H1 (cell line): ENCODE data around the gene TRIM24. TPM values are rescaled to one million over a fixed set of nuclear protein-coding genes. Genes with fewer than 3 reads are reported as not detected.

ENCODE experiments used
- CTCF ChIA-PET: fragments of 300-600 bp; sonication (Branson Sonifier 250); formaldehyde crosslinking; loops from one replicate; lab custom pipeline; 2021; ENCODE audit not compliant: partially characterized antibody; lab: Charles Lee
- POLR2A ChIA-PET: fragments of 300-600 bp; sonication (Branson Sonifier 250); formaldehyde crosslinking; loops from one replicate; lab custom pipeline; 2021; ENCODE audit warnings: inconsistent platforms; ENCODE audit not compliant: partially characterized antibody; lab: Charles Lee
- DNase-seq, 2 experiments: peaks; one replicate each; pipeline versions ENCODE4 v3.0.0 to v3.0.0-alpha.2; 2010 to 2022; ENCODE audit warnings: low spot score in 2 of 2, low read depth in 1 of 2, mixed read lengths in 1 of 2
- FAIRE-seq: peaks from 2 replicates; lab custom pipeline; 2011; peaks lifted over from hg19 to GRCh38; lab: Jason Lieb, UNC
- H2AFZ ChIP-seq: 2 replicates; pipeline ENCODE4 v1.8.1; 2012; ENCODE audit warnings: low read length, inconsistent platforms
- H2AK5ac ChIP-seq: 2 replicates; pipeline ENCODE4 v1.6.1; 2013; ENCODE audit warnings: low read depth, low read length
- H2BK120ac ChIP-seq: replicated peaks from 2 replicates; pipeline ENCODE3; 2013; ENCODE audit warnings: low read depth, low read length, inconsistent platforms
- H2BK12ac ChIP-seq: 2 replicates; pipeline ENCODE4 v1.6.1; 2013; ENCODE audit warnings: low read depth, low read length
- H2BK15ac ChIP-seq: 2 replicates; pipeline ENCODE4 v1.6.1; 2013; ENCODE audit warnings: low read length
- H2BK20ac ChIP-seq: 2 replicates; pipeline ENCODE4 v1.6.1; 2013; ENCODE audit warnings: low read length
- H2BK5ac ChIP-seq: 2 replicates; pipeline ENCODE4 v1.6.1; 2013; ENCODE audit warnings: low read depth, low read length
- H3K14ac ChIP-seq: 2 replicates; pipeline ENCODE4 v1.6.1; 2013; ENCODE audit warnings: inconsistent platforms; ENCODE audit not compliant: insufficient read length
- H3K18ac ChIP-seq: 2 replicates; pipeline ENCODE4 v1.6.1; 2013; ENCODE audit warnings: low read length; ENCODE audit errors: extremely low read depth
- H3K23ac ChIP-seq: 2 replicates; pipeline ENCODE4 v1.6.1; 2013; ENCODE audit warnings: inconsistent platforms; ENCODE audit not compliant: insufficient read length
- H3K23me2 ChIP-seq: 2 replicates; pipeline ENCODE4 v1.6.1; 2013; ENCODE audit warnings: low read depth, low read length
- H3K27ac ChIP-seq: 2 replicates; pipeline ENCODE4 v1.6.1; 2011; ENCODE audit warnings: low read depth, low read length, inconsistent platforms
- H3K27me3 ChIP-seq, 4 experiments: replicated peaks in 1 of 4; 1 replicate in 1 of 4; 2 replicates in 3 of 4; pipeline versions ENCODE4 v1.6.1 to v1.8.1; 2011 to 2013; ENCODE audit warnings: low read length in 3 of 4, mild to moderate bottlenecking in 3 of 4, inconsistent platforms in 2 of 4, mixed read lengths in 2 of 4, moderate library complexity in 1 of 4; ENCODE audit not compliant: control insufficient read depth in 3 of 4, insufficient read depth in 3 of 4; ENCODE audit errors: extremely low read depth in 1 of 4
- H3K36me3 ChIP-seq, 4 experiments: 2 replicates each; pipeline versions ENCODE4 v1.6.1 to v1.8.1; 2011 to 2013; ENCODE audit warnings: mild to moderate bottlenecking in 4 of 4, low read length in 3 of 4, moderate library complexity in 2 of 4, control low read depth in 1 of 4, inconsistent platforms in 1 of 4; ENCODE audit not compliant: insufficient read depth in 4 of 4, control insufficient read depth in 2 of 4
- H3K4ac ChIP-seq: replicated peaks from 2 replicates; pipeline ENCODE3; 2013; ENCODE audit warnings: low read length, low read depth, mixed read lengths, inconsistent platforms; ENCODE audit not compliant: insufficient read length
- H3K4me1 ChIP-seq, 4 experiments: replicated peaks in 1 of 4; 1 replicate in 1 of 4; 2 replicates in 3 of 4; pipeline versions ENCODE4 v1.6.1 to v1.8.1; 2011 to 2013; ENCODE audit warnings: low read length in 3 of 4, inconsistent platforms in 2 of 4, mixed read lengths in 1 of 4; ENCODE audit not compliant: insufficient read depth in 4 of 4, control insufficient read depth in 3 of 4
- H3K4me2 ChIP-seq, 2 experiments: 2 replicates each; pipeline versions ENCODE4 v1.6.1 to v1.8.1; 2011 to 2013; ENCODE audit warnings: low read depth in 2 of 2, low read length in 2 of 2, control low read depth in 1 of 2, inconsistent platforms in 1 of 2, mild to moderate bottlenecking in 1 of 2; ENCODE audit not compliant: insufficient read depth in 1 of 2
- H3K4me3 ChIP-seq, 4 experiments: fragments of 200-600, 300-600 bp in 1 of 4; sonication (generic), shearing (Covaris generic), sonication (Bioruptor Twin) in 1 of 4; 2 replicates each; pipeline versions ENCODE4 v1.5.1 to v1.8.1; 2011 to 2016; ENCODE audit warnings: low read length in 4 of 4, low read depth in 3 of 4, control low read depth in 2 of 4, inconsistent platforms in 2 of 4, mild to moderate bottlenecking in 2 of 4, mixed read lengths in 1 of 4, moderate library complexity in 1 of 4; ENCODE audit not compliant: insufficient read depth in 2 of 4; ENCODE audit errors: extremely low read depth in 1 of 4
- H3K56ac ChIP-seq: replicated peaks from 2 replicates; pipeline ENCODE3; 2013; ENCODE audit warnings: low read depth, mild to moderate bottlenecking, mixed read lengths, low read length, inconsistent platforms; ENCODE audit not compliant: insufficient read length
- H3K79me1 ChIP-seq: 2 replicates; pipeline ENCODE4 v1.6.1; 2013; ENCODE audit warnings: low read depth, low read length, control low read depth
- H3K79me2 ChIP-seq, 2 experiments: 2 replicates each; pipeline versions ENCODE4 v1.6.1 to v1.8.1; 2012 to 2013; ENCODE audit warnings: low read length in 2 of 2, mild to moderate bottlenecking in 2 of 2, inconsistent platforms in 1 of 2; ENCODE audit not compliant: insufficient read depth in 2 of 2, control insufficient read depth in 1 of 2
- H3K9ac ChIP-seq, 4 experiments: replicated peaks in 1 of 4; 1 replicate in 1 of 4; 2 replicates in 3 of 4; pipeline versions ENCODE4 v1.6.1 to v1.8.1; 2011 to 2013; ENCODE audit warnings: low read depth in 3 of 4, low read length in 3 of 4, control low read depth in 2 of 4, mild to moderate bottlenecking in 2 of 4, moderate library complexity in 2 of 4, inconsistent platforms in 1 of 4; ENCODE audit errors: extremely low read depth in 1 of 4
- H3K9me3 ChIP-seq, 2 experiments: 2 replicates each; pipeline versions ENCODE4 v1.6.1 to v1.8.1; 2012 to 2013; ENCODE audit warnings: mild to moderate bottlenecking in 2 of 2, moderate library complexity in 2 of 2, control low read depth in 1 of 2, inconsistent platforms in 1 of 2, low read depth in 1 of 2, low read length in 1 of 2, mixed read lengths in 1 of 2; ENCODE audit not compliant: insufficient read depth in 2 of 2
- H4K20me1 ChIP-seq, 2 experiments: replicated peaks in 1 of 2; 2 replicates each; pipeline versions ENCODE3 to v1.8.1; 2011 to 2013; ENCODE audit warnings: inconsistent platforms in 2 of 2, low read length in 2 of 2, mild to moderate bottlenecking in 1 of 2; ENCODE audit not compliant: insufficient read depth in 2 of 2, control insufficient read depth in 1 of 2
- H4K5ac ChIP-seq: 2 replicates; pipeline ENCODE4 v1.6.1; 2013; ENCODE audit warnings: low read length, low read depth, mixed read lengths, inconsistent platforms; ENCODE audit not compliant: insufficient read length
- H4K8ac ChIP-seq: 2 replicates; pipeline ENCODE4 v1.8.0; 2013; ENCODE audit warnings: mild to moderate bottlenecking, moderate library complexity, low read length, inconsistent platforms; ENCODE audit not compliant: insufficient read depth; ENCODE audit errors: extremely low read depth
- H4K91ac ChIP-seq: replicated peaks from 2 replicates; pipeline ENCODE3; 2013; ENCODE audit warnings: low read length, mixed read lengths, inconsistent platforms; ENCODE audit not compliant: insufficient read length
- ATF2 ChIP-seq: IDR thresholded peaks from 2 replicates; pipeline ENCODE4 v1.6.1; 2012; ENCODE audit warnings: low read length, inconsistent platforms
- GABPA ChIP-seq: IDR thresholded peaks from 2 replicates; pipeline ENCODE4 v1.6.1; 2011; ENCODE audit warnings: mild to moderate bottlenecking, low read length, moderate library complexity, borderline replicate concordance; ENCODE audit not compliant: insufficient read depth
- PHF8 ChIP-seq: fragments of 200-600 bp; sonication (generic); conservative IDR thresholded peaks from 2 replicates; pipeline ENCODE4 v1.7.1; 2012; ENCODE audit warnings: low read depth, mild to moderate bottlenecking, inconsistent platforms, low read length, moderate library complexity
- TBP ChIP-seq: IDR thresholded peaks from 2 replicates; pipeline ENCODE4 v1.6.1; 2011; ENCODE audit warnings: low read depth, low read length, improper control_type of control experiment
- WGBS, 2 experiments: shearing (Covaris generic) in 1 of 2; methylation state at CpG; one replicate each; pipeline versions ENCODE4 v1.1.6 to v1.1.7; 2013 to 2015; ENCODE audit warnings: low lambda C conversion rate in 2 of 2, mixed read lengths in 2 of 2, inconsistent platforms in 1 of 2, low coverage in 1 of 2, missing lambda C conversion rate in 1 of 2; ENCODE audit not compliant: insufficient replicate concordance in 2 of 2, insufficient coverage in 1 of 2, insufficient read length in 1 of 2; ENCODE audit errors: extremely low coverage in 1 of 2, missing lambda C conversion rate in 1 of 2; 5-methylcytosine and 5-hydroxymethylcytosine counted together
- polyA plus RNA-seq, 7 experiments: library from polyadenylated mRNA; depleted of rRNA in 3 of 7; stranded (reverse) in 5 of 7; unstranded in 2 of 7; fragments of >200 nt in 5 of 7; fragments of 200-250 nt in 2 of 7; gene quantifications; 1 replicate in 5 of 7; 2 replicates in 1 of 7; 4 replicates in 1 of 7; pipeline versions ENCODE4 v1.2.1 to v1.2.3, GENCODE V29; 2011 to 2013; ENCODE audit warnings: missing spikeins in 2 of 7, mixed read lengths in 2 of 7
- total RNA-seq: library from RNA; stranded (reverse); fragmentation: NEBNext Ultra II Directional; extraction: Animal tissue kit (Norgen Biotek cat#: 25700); gene quantifications from 2 replicates; pipeline ENCODE4 v1.2.1, GENCODE V29; 2021
- TF ChIP-seq, protein P1 (sequence below), 3 experiments: IDR thresholded peaks; 1 replicate in 2 of 3; 2 replicates in 1 of 3; pipeline versions ENCODE4 v1.5.1 to v1.6.1; 2011; ENCODE audit warnings: low read length in 3 of 3, mild to moderate bottlenecking in 3 of 3, inconsistent platforms in 2 of 3, low read depth in 1 of 3, moderate library complexity in 1 of 3; ENCODE audit not compliant: insufficient read depth in 1 of 3; ENCODE audit errors: control extremely low read depth in 1 of 3

Gene TRIM24
- total and polyA plus RNA-seq, 2 of the 8 experiments (the other 6 are each of a cell fraction or from before 2014, with no cell fraction given) = 67.6 to 149 TPM

DNA sequence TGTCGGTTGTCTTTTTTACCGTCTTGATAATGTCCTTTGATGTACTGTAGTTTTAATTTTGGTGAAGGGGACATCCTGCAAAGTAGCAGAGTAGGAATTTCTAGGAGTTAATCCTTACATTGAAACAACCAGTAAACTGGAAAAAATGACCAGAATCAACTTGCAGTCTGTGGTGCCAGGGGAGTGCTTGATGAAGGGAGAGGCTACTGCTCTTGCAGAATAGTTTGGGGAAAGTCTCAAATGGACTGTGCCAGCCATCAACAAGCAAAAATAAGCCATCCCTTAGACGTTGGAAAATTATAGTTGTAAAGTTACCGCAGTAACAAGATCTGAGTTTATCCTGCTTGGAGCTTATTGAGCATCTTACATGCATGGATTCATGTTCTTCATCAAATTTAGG, 32.4 kb downstream of the TRIM24 start:
- Histone ChIP-seq H2BK120ac (no peak overlapping the region), H2BK12ac (no peak overlapping the region), H2AFZ (no peak overlapping the region), H3K4me2 (no peak overlapping the region), H3K18ac (no peak overlapping the region), H3K27me3 (no peaks in the 10 kb centered on the region), H4K91ac (no peak overlapping the region), H2BK20ac (no peak overlapping the region), H3K56ac (no peak overlapping the region), H3K9me3 (no peaks in the 10 kb centered on the region), H3K23me2 (no peaks in the 10 kb centered on the region), H3K79me2 (peaks cover 64 to 100% of the 10 kb centered on the region in 2 experiments), H4K20me1 (peaks cover 25 to 29% of the 10 kb centered on the region in 2 experiments), H3K4me1 (peaks cover 0 to 3% (median 1%) of the 10 kb centered on the region in 4 experiments; a peak in 3 of 7 replicates), H3K27ac (no peak overlapping the region), H3K23ac (no peak overlapping the region), H4K5ac (no peak overlapping the region), H4K8ac (no peak overlapping the region), H2BK5ac (no peak overlapping the region), H3K4ac (no peak overlapping the region), H2BK15ac (no peak overlapping the region), H2AK5ac (no peak overlapping the region), H3K14ac (no peak overlapping the region), H3K9ac (no peak overlapping the region), H3K79me1 (no peaks in the 10 kb centered on the region), H3K4me3 (no peak overlapping the region), H3K36me3 (peaks cover 0 to 28% (median 3%) of the 10 kb centered on the region in 4 experiments; a peak in 4 of 8 replicates)
- FAIRE-seq = no peak
- DNase-seq = no peak
- ChIA-PET CTCF (no interaction called here), POLR2A (no interaction called here)
- 88% methylated on average over 4 of the region's 4 CpGs; no CpG with 5 or more reads in 1 of the 2 experiments for WGBS, 2 experiments
- TF ChIP-seq PHF8 (no peak), TBP (no peak), GABPA (no peak), ATF2 (no peak)
- TF ChIP-seq, protein P1, sequence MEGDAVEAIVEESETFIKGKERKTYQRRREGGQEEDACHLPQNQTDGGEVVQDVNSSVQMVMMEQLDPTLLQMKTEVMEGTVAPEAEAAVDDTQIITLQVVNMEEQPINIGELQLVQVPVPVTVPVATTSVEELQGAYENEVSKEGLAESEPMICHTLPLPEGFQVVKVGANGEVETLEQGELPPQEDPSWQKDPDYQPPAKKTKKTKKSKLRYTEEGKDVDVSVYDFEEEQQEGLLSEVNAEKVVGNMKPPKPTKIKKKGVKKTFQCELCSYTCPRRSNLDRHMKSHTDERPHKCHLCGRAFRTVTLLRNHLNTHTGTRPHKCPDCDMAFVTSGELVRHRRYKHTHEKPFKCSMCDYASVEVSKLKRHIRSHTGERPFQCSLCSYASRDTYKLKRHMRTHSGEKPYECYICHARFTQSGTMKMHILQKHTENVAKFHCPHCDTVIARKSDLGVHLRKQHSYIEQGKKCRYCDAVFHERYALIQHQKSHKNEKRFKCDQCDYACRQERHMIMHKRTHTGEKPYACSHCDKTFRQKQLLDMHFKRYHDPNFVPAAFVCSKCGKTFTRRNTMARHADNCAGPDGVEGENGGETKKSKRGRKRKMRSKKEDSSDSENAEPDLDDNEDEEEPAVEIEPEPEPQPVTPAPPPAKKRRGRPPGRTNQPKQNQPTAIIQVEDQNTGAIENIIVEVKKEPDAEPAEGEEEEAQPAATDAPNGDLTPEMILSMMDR (IDR thresholded peaks at IDR 0.05; ENCODE audit: control extremely low read depth in 1 of 3, insufficient read depth in 1 of 3, low read depth in 1 of 3, low read length in 3 of 3) = no peak
